NCI-H82 treated with DMSO at 0.1 percent for 48 hours (cell line): ENCODE results near the gene KIFC3.
"Not testable (repeated sequence)": the region's sequence is repeated elsewhere in the genome, so short reads cannot be mapped to it uniquely, and the experiment has no call there.

ENCODE experiments used
- DNase-seq: peaks from one replicate; lab custom pipeline; 2025; ENCODE audit not compliant: unreplicated experiment; lab: John Stamatoyannopoulos, UW

The KIFC3 gene

DNA sequence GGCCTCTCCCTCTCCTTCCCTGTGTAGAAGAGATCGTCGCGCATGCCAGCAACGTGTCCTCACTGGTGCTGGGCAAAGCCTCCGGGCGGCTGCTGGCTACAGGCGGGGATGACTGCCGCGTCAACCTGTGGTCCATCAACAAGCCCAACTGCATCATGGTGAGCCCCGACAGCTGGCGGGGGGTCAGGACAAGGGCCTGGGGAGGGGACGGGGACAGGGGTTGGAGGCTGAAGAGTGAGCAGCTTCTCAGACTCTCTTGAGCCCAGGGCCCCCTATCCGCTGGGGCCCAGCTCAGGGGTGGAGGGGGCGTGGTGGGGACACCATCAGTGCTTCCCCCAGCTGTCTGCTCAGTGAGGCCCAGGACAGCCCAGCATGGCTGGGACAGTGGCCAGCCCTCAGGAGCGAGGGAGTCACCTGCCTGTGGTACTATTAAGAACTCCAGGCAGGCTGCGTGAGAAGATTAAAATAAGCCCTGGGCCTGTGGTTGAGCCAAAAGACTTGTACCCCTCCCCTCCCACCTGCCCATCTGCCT lies 60.6 kb downstream of the KIFC3 start:
- peak; percentile 75 for DNase-seq

DNA sequence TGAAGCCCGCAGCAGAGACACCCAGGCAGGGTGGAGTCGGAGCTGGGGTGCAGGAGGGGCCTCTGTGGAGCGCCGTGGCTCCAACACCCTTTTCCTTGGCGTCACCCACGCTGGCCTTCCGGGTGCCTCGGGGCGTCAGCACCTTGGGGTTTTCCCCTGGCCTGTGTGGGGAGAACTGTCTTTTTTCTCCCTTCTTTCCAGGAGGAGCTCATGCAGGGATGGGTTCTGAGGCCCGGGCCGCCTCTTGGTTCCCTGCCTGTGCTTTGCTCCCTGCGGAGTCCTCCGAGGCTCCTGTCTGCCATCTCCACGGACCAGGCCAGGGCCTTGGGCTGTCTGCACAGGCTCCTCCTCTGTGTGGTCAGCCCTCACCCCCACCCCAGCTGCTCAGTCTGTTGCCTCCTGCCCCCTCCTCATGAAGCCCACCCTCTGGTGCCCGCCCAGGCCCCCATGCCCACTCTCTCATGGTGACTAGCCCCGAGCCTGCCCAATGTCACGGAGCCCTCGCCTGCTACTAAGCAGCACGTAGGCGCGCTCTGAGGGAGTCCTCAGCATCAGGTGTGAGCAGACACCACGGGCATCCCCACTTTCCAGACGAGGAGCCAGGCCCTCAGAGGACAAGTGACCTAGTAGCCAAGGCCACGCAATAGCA lies 61.7 kb downstream of the KIFC3 start:
- no peak for DNase-seq

DNA sequence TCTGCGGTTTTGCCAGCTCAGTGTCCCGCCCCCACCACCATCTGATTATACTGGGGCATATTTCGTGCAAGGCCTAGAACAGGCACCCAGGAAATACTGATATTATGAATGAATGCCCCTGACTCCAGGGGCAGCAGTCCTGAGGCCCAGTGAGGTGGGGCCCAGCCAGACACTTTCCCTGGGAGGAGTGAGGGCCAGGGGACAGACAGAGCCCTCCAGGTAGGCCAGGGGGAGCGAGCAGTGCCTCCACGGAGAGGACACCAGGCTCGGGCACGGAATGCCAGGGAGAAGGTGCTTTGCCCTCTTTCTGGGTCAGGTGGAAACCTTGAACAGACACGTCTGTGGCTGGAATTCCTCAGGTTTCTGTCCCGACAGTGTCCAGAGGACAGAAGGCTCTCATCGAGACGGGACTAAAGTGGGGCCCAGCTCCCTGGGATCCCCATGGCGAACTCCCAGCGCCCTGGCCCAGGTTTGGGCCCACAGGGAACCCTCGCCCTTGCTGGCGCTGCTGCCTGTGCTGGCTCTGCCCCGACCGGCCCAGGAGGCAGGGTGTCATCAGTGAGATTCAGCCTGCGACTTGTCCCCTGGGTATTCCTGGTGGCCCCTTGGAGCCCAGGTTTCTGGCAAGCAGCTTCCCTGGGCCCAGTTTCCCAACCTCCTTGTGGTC lies 62.4 kb downstream of the KIFC3 start:
- DNase-seq: no peak

DNA sequence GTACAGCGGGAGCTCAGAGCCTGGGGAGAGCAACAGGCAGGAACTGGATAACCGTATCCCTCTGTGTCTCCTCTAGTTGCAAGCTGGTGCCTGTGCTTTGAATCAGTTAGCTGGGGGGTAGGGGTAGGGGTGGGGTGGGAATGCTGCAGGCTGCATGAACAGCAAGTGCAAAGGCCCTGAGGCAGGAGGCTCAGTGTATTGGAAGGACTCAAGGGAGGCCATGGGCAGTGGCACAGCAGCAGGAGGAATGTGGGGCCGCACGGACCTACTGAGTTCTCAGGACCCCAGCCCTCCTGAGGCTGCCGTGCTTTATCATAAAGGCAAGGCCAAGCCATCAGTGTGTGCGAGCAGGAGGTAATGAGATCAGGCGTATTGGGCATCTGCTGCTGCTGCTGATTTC lies 63.4 kb downstream of the KIFC3 start:
- DNase-seq: peak; percentile 46

DNA sequence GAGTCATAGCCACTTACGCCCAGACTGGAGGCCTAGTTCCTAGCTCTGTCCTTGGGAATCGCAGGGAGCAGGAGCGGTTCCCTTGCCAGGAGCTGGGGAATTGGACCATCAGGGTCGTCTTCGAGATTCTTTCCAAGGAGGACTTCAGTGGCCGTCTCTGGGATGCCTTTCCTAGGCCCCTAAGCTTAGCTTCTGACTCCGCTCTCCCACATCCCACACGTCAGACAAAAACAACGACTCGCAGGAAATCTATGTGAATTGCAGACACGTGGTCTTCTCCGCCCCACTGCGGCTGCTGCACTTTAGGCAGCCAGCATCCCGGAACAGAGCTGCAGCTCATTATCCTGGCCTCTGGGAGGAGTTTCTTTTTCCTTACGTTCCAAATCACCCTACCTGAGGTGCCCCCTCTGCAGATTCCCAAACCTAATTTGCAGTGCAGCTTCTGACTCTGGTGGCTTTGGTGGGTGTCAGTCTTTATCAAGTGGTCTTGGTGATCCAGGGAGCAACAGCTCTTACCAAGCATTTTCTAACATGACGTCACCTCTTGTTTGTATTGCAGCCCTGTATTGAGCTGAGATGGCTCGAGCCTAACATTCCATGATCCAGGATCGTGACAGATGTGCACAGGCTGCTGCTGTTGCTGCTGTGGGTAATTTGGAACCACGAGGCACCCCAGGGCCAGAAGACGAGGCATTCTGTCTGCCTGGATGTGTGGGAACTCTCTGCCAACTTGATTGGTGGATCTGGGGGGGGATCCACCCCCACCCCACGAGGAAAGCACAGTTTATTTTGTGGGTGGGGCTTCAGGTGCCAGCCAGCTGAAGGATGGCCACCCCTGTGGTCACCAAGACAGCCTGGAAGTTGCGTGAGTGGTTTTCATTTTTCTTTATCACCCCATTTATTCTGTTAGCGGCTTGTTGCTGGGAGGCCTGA lies 65.6 kb downstream of the KIFC3 start:
- DNase-seq: no peak

DNA sequence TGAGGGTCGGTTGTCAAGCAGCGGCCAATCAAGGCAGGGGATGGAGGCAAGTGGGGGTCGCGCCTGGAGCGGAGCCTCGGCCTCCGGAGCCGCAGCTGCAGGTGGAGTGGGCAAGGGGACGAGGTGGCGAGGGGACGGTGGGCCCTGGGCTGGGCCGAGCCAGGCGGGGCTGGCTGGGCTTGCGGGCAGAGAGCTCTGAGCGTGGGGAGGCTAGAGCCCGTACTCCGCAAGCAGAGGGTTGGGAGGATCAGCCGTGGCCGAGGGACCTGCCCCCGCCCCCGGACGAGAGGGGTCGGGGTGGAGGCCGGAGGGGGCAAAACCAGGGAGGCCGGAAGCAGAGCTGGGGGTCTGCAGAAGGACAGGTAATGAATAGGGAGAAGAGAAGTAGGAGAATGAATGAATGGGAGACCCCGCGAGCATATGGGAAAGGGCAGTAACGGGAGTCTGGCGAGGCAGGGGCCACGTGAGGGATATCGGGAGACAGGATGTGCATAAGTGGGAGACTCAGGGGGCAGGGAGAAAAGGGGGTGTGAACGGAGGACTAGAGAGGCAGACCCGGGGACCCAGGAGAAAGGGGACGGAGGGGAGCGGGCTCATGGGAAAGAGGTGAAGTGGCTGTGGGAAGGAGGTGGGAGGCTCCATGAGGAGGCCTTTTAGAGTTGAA lies 66.4 kb downstream of the KIFC3 start, which contains the start of gene KATNB1:
Gene KATNB1 (plus strand): TSS at position 16 of the 664 bp plus-strand sequence. CDS start 1,474 bp downstream, outside the sequence.
- no peak for DNase-seq

DNA sequence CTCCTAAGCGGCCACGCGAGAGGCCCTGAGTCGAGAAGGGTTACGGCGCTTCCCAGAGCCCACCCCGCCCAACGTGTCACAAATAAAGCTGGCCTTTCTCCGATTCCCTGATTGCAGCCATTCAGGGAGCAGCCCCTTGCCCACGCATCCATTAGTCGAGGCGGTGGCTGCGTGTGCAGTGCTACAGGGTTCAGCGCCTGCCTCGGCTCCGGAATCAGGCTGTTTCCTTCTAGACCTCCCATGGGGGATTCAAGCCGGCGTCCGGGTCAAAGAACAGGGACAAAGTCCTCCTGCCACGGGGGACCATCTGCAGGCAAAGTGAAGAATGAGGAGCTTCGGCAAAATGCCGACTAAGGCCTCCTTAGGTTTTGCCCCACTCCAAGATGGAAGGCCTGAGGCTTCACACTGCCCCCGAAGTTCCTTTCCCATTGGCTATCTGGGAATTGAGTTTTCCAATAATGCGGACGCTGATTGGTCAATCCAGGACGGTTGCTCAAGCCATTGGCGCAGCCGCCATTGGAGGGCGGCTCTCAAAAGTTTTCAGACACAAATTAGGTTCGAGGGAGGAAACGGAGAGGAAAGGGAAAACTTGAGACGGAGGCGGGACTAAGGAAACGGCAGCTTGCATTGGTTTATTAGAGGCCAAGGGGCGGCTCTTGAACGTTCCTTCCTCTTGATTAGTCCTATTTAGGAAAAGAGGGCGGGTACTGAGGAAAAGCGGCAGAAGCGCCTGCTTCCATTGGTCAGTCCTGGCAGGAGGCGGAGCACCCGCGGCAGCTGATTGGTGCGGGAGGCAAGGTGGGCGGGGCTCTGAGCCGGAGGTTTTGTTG lies 67.2 kb downstream of the KIFC3 start:
- DNase-seq: peak; percentile 98

DNA sequence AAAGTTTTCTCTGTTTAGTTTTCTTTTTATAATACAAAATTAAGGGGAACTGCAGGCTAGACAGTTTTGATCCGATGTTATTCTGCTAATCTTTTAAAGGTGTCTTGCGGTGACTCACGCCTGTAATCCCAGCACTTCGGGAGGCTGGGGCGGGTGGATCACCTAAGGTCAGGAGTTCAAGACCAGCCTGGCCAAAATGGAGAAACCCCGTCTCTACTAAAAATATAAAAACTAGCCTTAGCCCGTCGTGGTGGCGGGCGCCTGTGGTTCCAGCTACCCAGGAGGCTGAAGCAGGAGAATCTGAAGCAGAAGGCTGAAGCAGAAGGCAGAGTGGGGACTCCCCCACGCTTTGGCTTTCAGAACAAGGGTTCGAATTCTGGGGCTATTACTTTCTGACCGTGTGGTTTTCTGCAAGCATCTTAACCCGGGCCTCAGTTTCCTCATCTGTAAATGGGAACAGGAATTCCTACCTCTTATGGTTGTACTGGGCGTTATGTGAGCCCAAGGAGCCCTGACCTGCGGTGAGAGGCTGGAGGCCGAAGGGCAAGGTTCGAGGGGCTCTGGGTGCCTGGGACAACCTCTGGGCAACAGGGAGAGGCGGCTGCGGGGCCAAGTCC lies 67.9 kb downstream of the KIFC3 start:
- DNase-seq: no peak

DNA sequence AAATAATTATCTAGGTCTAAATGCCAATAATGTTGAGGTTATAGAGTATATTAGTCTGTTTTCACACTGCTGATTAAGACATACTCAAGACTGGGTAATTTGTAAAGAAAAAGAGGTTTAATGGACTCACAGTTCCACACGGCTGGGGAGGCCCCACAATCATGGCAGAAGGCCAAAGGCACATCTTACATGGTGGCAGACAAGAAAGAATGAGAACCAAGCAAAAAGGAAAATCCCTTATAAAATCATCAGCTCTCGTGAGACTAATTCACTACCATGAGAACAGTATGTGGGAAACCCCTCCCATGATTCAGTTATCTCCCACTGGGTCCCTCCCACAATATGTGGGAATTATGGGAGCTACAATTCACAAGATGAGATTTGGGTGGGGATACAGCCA lies 69.6 kb downstream of the KIFC3 start:
- no peak for DNase-seq

DNA sequence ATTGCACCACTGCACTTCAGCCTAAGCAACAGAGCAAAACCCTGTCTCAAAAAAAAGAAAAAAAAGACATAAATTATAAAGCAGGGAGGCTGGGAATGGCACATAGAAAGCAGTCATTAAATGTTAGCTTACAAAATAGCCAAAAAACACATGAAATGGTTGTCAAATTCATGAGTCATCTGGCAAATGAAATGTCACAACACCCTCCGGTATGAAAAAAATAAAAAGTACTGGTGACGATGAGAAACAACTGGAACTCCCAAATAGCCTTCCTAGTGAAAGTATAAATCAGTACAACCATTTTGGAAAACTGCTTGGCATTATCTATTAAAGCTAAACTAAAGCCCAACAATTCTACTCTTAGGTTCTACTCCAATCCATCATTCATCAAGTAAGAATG lies 70.3 kb downstream of the KIFC3 start:
- DNase-seq: no peak

DNA sequence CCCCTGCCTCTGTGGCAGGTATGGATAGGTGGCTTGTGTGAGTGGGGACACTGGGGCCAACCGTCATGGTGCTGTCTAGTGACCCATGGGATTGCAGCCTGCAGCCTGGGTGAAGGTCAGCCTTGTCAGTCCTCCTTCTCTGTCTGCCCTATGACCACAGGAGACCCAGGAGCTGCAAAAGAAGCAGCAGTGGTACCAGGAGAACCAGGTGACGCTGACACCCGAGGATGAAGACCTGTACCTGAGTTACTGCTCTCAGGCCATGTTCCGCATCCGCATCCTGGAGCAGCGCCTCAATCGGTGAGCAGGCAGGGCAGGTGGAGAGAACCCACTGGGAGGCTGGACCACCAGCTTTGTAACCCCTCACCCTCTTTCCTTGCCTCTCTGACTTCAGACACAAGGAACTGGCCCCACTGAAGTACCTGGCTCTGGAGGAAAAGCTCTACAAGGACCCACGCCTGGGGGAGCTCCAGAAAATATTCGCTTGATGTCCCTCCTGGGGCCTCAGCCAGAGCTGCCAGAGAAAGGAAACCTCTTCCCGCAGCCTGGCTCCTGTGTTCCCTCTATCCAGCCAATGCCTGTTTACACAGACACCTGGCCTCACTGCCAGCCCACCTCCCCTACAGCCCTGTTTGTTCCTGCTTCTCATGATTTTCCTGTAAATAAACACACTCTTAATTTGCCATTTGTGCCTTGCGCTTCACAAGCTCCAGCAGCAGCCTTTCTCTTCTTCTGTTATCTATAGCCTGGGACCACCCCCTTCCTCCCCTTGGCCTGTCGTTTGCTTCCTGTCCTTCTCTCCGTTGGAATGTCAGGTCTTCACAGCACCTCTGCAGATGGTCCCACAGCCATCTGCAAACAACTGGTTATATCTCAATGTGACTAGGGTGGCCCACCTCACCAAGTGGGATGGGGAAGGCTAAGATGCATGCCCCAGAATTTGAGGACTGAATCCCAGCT lies 71.2 kb downstream of the KIFC3 start:
- no peak for DNase-seq

DNA sequence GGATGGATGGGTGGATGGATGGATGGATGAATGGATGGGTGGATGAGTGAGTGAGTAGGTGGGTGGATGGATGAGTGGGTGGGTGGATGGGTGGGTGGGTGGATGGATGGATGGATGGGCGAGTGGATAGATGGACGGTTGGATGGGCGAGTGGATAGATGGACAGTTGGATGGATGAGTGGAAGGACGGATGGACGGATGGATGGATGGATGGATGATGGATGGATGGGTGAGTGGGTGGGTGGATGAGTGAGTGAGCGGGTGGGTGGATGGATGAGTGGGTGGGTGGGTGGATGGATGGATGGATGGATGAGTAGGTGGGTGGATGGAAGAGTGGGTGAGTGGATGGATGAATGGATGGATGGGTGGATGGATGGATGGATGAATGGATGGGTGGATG lies 72.4 kb downstream of the KIFC3 start:
- not testable (repeated sequence) for DNase-seq

DNA sequence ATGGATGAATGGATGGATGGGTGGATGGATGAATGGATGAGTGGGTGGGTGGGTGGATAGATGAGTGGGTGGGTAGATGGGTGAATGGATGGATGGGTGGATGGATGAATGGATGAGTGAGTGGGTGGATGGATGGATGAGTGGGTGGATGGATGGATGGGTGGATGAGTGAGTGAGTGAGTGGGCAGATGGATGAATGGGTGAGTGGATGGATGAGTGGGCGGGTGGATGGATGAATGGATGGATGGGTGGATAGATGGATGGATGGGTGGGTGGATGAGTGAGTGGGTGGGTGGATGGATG lies 73.2 kb downstream of the KIFC3 start:
- no peak for DNase-seq

DNA sequence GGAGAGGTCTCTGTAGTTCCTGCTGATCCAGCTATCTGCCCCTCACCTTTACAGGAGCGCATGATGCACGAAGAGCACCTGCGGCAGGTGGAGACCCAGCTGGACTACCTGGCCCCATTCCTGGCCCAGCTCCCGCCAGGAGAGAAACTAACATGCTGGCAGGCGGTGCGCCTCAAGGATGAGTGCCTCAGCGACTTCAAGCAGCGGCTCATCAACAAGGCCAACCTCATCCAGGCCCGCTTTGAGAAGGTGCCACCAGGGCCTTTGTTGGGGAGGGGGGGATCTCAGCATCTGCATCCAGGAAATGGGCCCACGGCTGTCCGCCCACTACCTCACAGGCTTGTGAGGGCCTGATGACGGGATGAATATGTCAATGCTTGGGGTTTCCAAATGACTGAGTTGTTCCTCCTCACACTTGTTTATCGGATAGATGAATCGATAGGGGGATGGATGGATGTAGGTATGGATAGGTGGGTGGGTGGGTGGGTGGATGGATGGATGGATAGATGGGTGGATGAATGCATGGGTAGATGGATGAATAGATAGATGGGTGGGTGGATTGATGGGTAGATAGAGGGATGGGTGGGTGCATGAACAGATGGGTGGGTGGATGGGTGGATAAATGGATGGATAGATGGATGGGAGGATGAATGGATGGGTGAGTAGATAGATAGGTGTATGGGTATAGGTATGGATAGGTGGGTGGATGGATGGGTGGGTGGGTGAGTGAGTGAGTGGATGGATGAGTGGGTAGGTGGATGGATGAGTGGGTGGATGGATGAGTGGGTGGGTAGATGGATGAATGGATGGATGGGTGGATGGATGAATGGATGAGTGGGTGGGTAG lies 73.7 kb downstream of the KIFC3 start:
- DNase-seq: no peak

DNA sequence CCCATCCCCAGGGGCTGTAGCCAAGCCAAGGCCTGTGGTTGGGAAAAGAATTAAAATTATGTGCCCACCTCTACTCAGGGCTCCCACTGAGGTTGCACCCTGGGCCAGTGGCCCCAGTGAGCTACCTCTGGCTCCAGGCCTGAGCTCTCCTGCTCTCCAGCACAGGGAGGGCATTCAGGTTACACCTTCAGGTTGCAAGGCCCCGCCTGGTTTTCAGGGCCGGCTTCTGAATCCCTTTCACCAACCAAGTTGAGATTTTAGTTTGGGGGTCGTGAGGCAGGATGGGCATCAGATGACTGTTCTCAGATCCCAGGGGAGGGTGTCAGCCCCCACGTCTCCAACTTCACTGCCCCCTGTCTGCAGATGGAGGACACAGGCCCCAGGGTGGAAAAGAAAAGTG lies 74.7 kb downstream of the KIFC3 start:
- no peak for DNase-seq

DNA sequence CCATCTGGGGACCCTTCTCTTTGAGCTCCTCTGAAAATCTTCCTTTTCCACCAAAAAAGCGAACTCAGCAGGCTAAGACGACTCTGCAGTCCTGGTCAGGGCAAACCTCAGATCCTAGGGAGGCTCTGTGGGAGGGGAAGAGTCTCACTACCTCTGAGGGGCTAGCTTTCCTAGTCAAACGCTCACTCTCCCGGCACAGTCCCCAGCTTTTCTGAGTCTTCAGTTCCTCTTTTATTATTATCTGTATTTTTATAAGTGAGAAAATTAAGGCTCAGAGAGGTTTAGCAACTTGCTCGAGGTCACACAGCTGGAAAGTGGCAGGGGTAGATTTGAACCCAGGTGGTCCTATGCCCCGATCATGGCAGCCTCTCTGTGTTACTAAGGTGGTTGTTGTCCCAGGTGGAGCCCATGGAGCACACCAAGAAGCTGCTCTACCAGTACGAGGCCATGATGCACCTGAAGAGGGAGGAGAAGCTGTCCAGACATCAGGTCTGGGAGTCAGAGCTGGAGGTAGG lies 75.8 kb downstream of the KIFC3 start:
- DNase-seq: no peak

DNA sequence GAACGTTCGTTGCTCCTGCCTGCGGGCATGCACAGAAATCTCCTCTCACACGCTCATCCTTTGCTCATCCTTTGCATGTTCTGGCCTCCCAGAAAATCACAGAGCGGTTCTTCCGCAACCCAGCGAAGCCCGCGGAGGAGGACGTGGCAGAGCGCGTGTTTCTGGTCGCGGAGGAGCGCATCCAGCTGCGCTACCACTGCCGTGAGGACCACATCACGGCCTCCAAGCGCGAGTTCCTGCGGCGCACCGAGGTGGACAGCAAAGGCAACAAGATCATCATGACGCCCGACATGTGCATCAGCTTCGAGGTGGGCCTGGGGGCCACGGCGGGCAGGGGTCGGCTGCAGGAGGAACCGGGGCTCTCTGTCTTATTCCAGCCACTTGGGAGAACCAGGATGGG lies 76.3 kb downstream of the KIFC3 start:
- no peak for DNase-seq

DNA sequence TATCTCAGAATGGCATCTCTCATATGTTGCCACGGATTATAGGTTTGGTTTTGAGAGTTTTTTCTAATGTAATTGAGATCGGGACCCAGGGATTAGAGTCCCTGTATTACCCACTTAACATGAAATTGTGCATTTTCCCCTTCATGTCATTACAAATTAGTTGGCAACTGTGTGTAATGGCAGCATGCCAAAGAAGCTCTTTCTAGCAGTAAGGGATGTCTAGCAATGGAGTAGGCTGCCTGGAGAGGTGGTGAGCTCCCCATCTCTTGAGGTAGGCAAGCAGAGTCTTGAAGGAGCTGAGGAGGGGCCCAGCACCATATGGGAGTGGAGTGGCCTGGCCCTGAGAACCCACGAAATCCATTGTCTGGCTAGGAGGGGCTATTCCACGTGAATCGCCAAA lies 76.7 kb downstream of the KIFC3 start:
- no peak for DNase-seq
